Activated CD4-positive, alpha-beta T cell treated with anti-CD3 and anti-CD28 coated beads for 36 hours (primary cell): ENCODE measurements around the gene HOXC9. TPM values are rescaled to one million over a fixed set of nuclear protein-coding genes. Genes with fewer than 3 reads are reported as not detected.

Experiments
- ATAC-seq: fragments of 200-7000 bp; cut with Tn5 transposase; one replicate; pipeline ENCODE4 v1.10.0; 2021; ENCODE audit warnings: mild to moderate bottlenecking, moderate library complexity
- CTCF ChIA-PET: fragments of 350-600 bp; sonication (Branson Sonifier 250); formaldehyde crosslinking; loops from one replicate; lab custom pipeline; 2021; ENCODE audit warnings: antibody characterized with exemption; lab: Charles Lee
- POLR2A ChIA-PET: fragments of 350-600 bp; sonication (Branson Sonifier 250); formaldehyde crosslinking; loops from one replicate; lab custom pipeline; 2021; ENCODE audit warnings: antibody characterized with exemption, inconsistent platforms; lab: Charles Lee
- DNase-seq: peaks from one replicate; pipeline ENCODE4 v3.0.0-alpha.2; 2020
- H3K27ac Mint-ChIP-seq: one replicate; pipeline ENCODE4 v1.8.0; 2021; ENCODE audit warnings: mixed read lengths
- H3K27me3 Mint-ChIP-seq: one replicate; pipeline ENCODE4 v1.8.0; 2021; ENCODE audit warnings: mixed read lengths
- H3K36me3 Mint-ChIP-seq: one replicate; pipeline ENCODE4 v1.8.0; 2021; ENCODE audit warnings: low read depth, mixed read lengths
- H3K4me1 Mint-ChIP-seq: one replicate; pipeline ENCODE4 v1.8.0; 2021; ENCODE audit warnings: mixed read lengths
- H3K4me3 Mint-ChIP-seq: one replicate; pipeline ENCODE4 v1.8.0; 2021; ENCODE audit warnings: mild to moderate bottlenecking, moderate library complexity, mixed read lengths
- H3K9me3 Mint-ChIP-seq: one replicate; pipeline ENCODE4 v1.8.0; 2021; ENCODE audit warnings: low read depth, mixed read lengths
- intact Hi-C, 2 experiments: fragments of 100-400 bp; cut with DNase I in 1 of 2; cut with micrococcal nuclease in 1 of 2; formaldehyde crosslinking; loops; one replicate each; pipeline versions ENCODE4 v1.14.2 to v1.15.1; 2022 to 2024; cut with DNase I, micrococcal nuclease
- total RNA-seq, 2 experiments: library from RNA; stranded (reverse); gene quantifications; one replicate each; pipeline ENCODE4 v1.2.3, GENCODE V29; 2021

Gene HOXC9
- total RNA-seq, 2 experiments from 2014 or later: not detected

- Mint-ChIP-seq H3K27me3 (peaks cover 80% of the 10 kb centered on the region), H3K27ac (no peak overlapping the region), H3K4me3 (no peak overlapping the region), H3K4me1 (peaks cover 24% of the 10 kb centered on the region), H3K9me3 (no peaks in the 10 kb centered on the region), H3K36me3 (no peaks in the 10 kb centered on the region)
- ATAC-seq: no peak
- DNase-seq: no peak
- CTCF ChIA-PET: interaction anchor here (0.7 to 1.7 kb wide), 5 partner anchors 8 to 64 kb away, joined by 3 to 9 read pairs (median 4); partner anchors contain the start of gene HOXC10
- POLR2A ChIA-PET: no interaction called here
- intact Hi-C loops: no loop called here
Measured at GRCh38 chr12:53976823-53977595, 23.0 kb upstream of the HOXC9 start.

- no peak for ATAC-seq
- ChIA-PET POLR2A (no interaction called here), CTCF (interaction anchor here (0.7 kb wide), 1 partner anchor 63 kb away, joined by 4 read pairs; no protein-coding TSS in a partner anchor)
- Mint-ChIP-seq H3K27me3 (peaks cover 80% of the 10 kb centered on the region), H3K9me3 (no peaks in the 10 kb centered on the region), H3K36me3 (no peaks in the 10 kb centered on the region), H3K27ac (no peak overlapping the region), H3K4me1 (peaks cover 23% of the 10 kb centered on the region), H3K4me3 (no peak overlapping the region)
- intact Hi-C loops: no loop called here
- no peak for DNase-seq
Measured at GRCh38 chr12:53977596-53978445, 22.1 kb upstream of the HOXC9 start.

GRCh38 chr12:53978477-53979356 is 21.2 kb upstream of the HOXC9 start:
- ChIA-PET POLR2A (no interaction called here), CTCF (interaction anchor here (0.6 to 1.0 kb wide), 3 partner anchors 10 to 93 kb away, joined by 3 to 5 read pairs (median 4); partner anchors contain the start of gene HOXC6)
- no peaks in the 10 kb centered on the region for H3K36me3 Mint-ChIP-seq
- ATAC-seq: no peak
- no peak overlapping the region for H3K4me3 Mint-ChIP-seq
- DNase-seq: no peak
- H3K27me3 Mint-ChIP-seq: peaks cover 82% of the 10 kb centered on the region
- intact Hi-C loops: no loop called here
- no peaks in the 10 kb centered on the region for H3K9me3 Mint-ChIP-seq
- peaks cover 18% of the 10 kb centered on the region for H3K4me1 Mint-ChIP-seq
- no peak overlapping the region for H3K27ac Mint-ChIP-seq

- intact Hi-C loops: loop anchor here in 1 of 2 experiments (5.0 kb wide), 1 partner anchor 72 kb away; the partner anchor contains the start of gene HOXC4
- Mint-ChIP-seq H3K9me3 (no peaks in the 10 kb centered on the region), H3K36me3 (no peaks in the 10 kb centered on the region), H3K27me3 (peaks cover 84% of the 10 kb centered on the region), H3K4me3 (no peak overlapping the region), H3K4me1 (peaks cover 14% of the 10 kb centered on the region), H3K27ac (no peak overlapping the region)
- no peak for DNase-seq
- no peak for ATAC-seq
- POLR2A ChIA-PET: no interaction called here
- CTCF ChIA-PET: interaction anchor here (0.6 to 1.7 kb wide), 6 partner anchors 11 to 230 kb away, joined by 3 to 4 read pairs (median 3); no protein-coding TSS in a partner anchor
Measured at GRCh38 chr12:53980104-53980801, 19.7 kb upstream of the HOXC9 start.

GRCh38 chr12:53980802-53981496 is 19.0 kb upstream of the HOXC9 start:
- no peak overlapping the region for H3K4me3 Mint-ChIP-seq
- POLR2A ChIA-PET: no interaction called here
- no peaks in the 10 kb centered on the region for H3K9me3 Mint-ChIP-seq
- peaks cover 83% of the 10 kb centered on the region for H3K27me3 Mint-ChIP-seq
- ATAC-seq (no peak), DNase-seq (no peak)
- H3K36me3 Mint-ChIP-seq: no peaks in the 10 kb centered on the region
- no peak overlapping the region for H3K27ac Mint-ChIP-seq
- CTCF ChIA-PET: interaction anchor here (0.6 to 1.7 kb wide), 8 partner anchors 11 to 229 kb away, joined by 3 to 4 read pairs (median 3); no protein-coding TSS in a partner anchor
- peaks cover 13% of the 10 kb centered on the region for H3K4me1 Mint-ChIP-seq
- intact Hi-C loops: loop anchor here in 1 of 2 experiments (5.0 kb wide), 1 partner anchor 71 kb away; the partner anchor contains the start of gene HOXC4

- DNase-seq (no peak), ATAC-seq (no peak)
- intact Hi-C loops: loop anchor here in 1 of 2 experiments (5.0 kb wide), 1 partner anchor 70 kb away; the partner anchor contains the start of gene HOXC4
- H3K27me3 Mint-ChIP-seq: peaks cover 84% of the 10 kb centered on the region
- H3K36me3 Mint-ChIP-seq: no peaks in the 10 kb centered on the region
- ChIA-PET CTCF (interaction anchor here (1.0 to 1.3 kb wide), 3 partner anchors 10 to 226 kb away, joined by 3 read pairs; no protein-coding TSS in a partner anchor), POLR2A (no interaction called here)
- H3K9me3 Mint-ChIP-seq: no peaks in the 10 kb centered on the region
- no peak overlapping the region for H3K27ac Mint-ChIP-seq
- peaks cover 16% of the 10 kb centered on the region for H3K4me1 Mint-ChIP-seq
- no peak overlapping the region for H3K4me3 Mint-ChIP-seq
Measured at GRCh38 chr12:53981634-53982565, 18.1 kb upstream of the HOXC9 start.

- no peaks in the 10 kb centered on the region for H3K9me3 Mint-ChIP-seq
- ATAC-seq (no peak), DNase-seq (no peak)
- no peak overlapping the region for H3K27ac Mint-ChIP-seq
- ChIA-PET POLR2A (no interaction called here), CTCF (no interaction called here)
- peaks cover 86% of the 10 kb centered on the region for H3K27me3 Mint-ChIP-seq
- H3K4me1 Mint-ChIP-seq: peaks cover 16% of the 10 kb centered on the region
- H3K36me3 Mint-ChIP-seq: no peaks in the 10 kb centered on the region
- no peak overlapping the region for H3K4me3 Mint-ChIP-seq
- intact Hi-C loops: loop anchor here in 1 of 2 experiments (5.0 kb wide), 1 partner anchor 69 kb away; the partner anchor contains the start of gene HOXC4
Measured at GRCh38 chr12:53982648-53983567, 17.1 kb upstream of the HOXC9 start.

- DNase-seq (no peak), ATAC-seq (no peak)
- ChIA-PET POLR2A (no interaction called here), CTCF (interaction anchor here (2.6 kb wide), 1 partner anchor 218 kb away, joined by 21 read pairs; no protein-coding TSS in a partner anchor)
- H3K9me3 Mint-ChIP-seq: no peaks in the 10 kb centered on the region
- intact Hi-C loops: loop anchor here in 1 of 2 experiments (5.0 kb wide), 1 partner anchor 69 kb away; the partner anchor contains the start of gene HOXC4
- H3K27me3 Mint-ChIP-seq: peaks cover 86% of the 10 kb centered on the region
- H3K4me1 Mint-ChIP-seq: peaks cover 13% of the 10 kb centered on the region
- H3K36me3 Mint-ChIP-seq: no peaks in the 10 kb centered on the region
- H3K4me3 Mint-ChIP-seq: no peak overlapping the region
- H3K27ac Mint-ChIP-seq: no peak overlapping the region
Measured at GRCh38 chr12:53983568-53983949, 16.4 kb upstream of the HOXC9 start.
